Activated T-helper 9 cell treated with anti-CD3 and anti-CD28 coated beads, Interleukin-2, amount 50 U/mL, for 16 hours (primary cell): ENCODE data around the gene PTPRN2.
"Not testable (repeated sequence)": the region's sequence is repeated elsewhere in the genome, so short reads cannot be mapped to it uniquely, and the experiment has no call there.

Experiments used
- DNase-seq: peaks from one replicate; pipeline ENCODE4 v3.0.0-alpha.2; 2020; ENCODE audit warnings: low read depth

PTPRN2 gene

GRCh38 chr7:158550886-158551452 is 36.7 kb downstream of the PTPRN2 start:
- no peak for DNase-seq

GRCh38 chr7:158550394-158550700 is 37.3 kb downstream of the PTPRN2 start:
- DNase-seq: no peak

GRCh38 chr7:158549616-158550393 is 37.8 kb downstream of the PTPRN2 start:
- DNase-seq: no peak

- DNase-seq: no peak
Observed at GRCh38 chr7:158549176-158549615, 38.4 kb downstream of the PTPRN2 start.

GRCh38 chr7:158548726-158549125 is 38.9 kb downstream of the PTPRN2 start:
- DNase-seq: no peak

GRCh38 chr7:158547817-158548216 is 39.8 kb downstream of the PTPRN2 start:
- no peak for DNase-seq

- DNase-seq: no peak
Observed at GRCh38 chr7:158546626-158547025, 41.0 kb downstream of the PTPRN2 start.

- no peak for DNase-seq
Observed at GRCh38 chr7:158546214-158546613, 41.4 kb downstream of the PTPRN2 start.

- DNase-seq: no peak
Observed at GRCh38 chr7:158544708-158545107, 42.9 kb downstream of the PTPRN2 start.

- no peak for DNase-seq
Observed at GRCh38 chr7:158543840-158544239, 43.8 kb downstream of the PTPRN2 start.

- no peak for DNase-seq
Observed at GRCh38 chr7:158542651-158543566, 44.7 kb downstream of the PTPRN2 start.

GRCh38 chr7:158541346-158542010 is 46.1 kb downstream of the PTPRN2 start:
- DNase-seq: no peak

GRCh38 chr7:158539711-158540146 is 47.9 kb downstream of the PTPRN2 start:
- no peak for DNase-seq

- DNase-seq: no peak
Observed at GRCh38 chr7:158538156-158538946, 49.3 kb downstream of the PTPRN2 start.

- DNase-seq: no peak
Observed at GRCh38 chr7:158537516-158537882, 50.1 kb downstream of the PTPRN2 start.

GRCh38 chr7:158536871-158537515 is 50.6 kb downstream of the PTPRN2 start:
- DNase-seq: no peak

- DNase-seq: no peak
Observed at GRCh38 chr7:158535079-158535478, 52.5 kb downstream of the PTPRN2 start.

GRCh38 chr7:158534598-158534997 is 53.0 kb downstream of the PTPRN2 start:
- DNase-seq: no peak

- not testable (repeated sequence) for DNase-seq
Observed at GRCh38 chr7:158534134-158534515, 53.5 kb downstream of the PTPRN2 start.

GRCh38 chr7:158533386-158534133 is 54.1 kb downstream of the PTPRN2 start:
- no peak for DNase-seq
